K562 (cell line): ENCODE results near the gene AMPD1. TPM values are rescaled to one million over a fixed set of nuclear protein-coding genes. Genes with fewer than 3 reads are reported as not detected.
A peak's percentile ranks its signal among the peaks of the same experiment; 100 is the strongest.

Experiments
- ATAC-seq: fragments of 200-7000 bp; cut with Tn5 transposase; 3 replicates; pipeline ENCODE4 v1.9.1; 2020; ENCODE audit warnings: moderate library complexity
- BruUV-seq: library from RNA; stranded (reverse); fragments of 400-500 nt; replicated peaks from 2 replicates; lab custom pipeline; 2021; lab: Mats Ljungman, UMichigan
- CTCF ChIA-PET: fragments of 300-600 bp; formaldehyde crosslinking; extraction: SDS; loops from one replicate; lab custom pipeline; 2021; ENCODE audit warnings: low intra/inter-chr PET ratio; lab: Yijun Ruan, JAX
- POLR2A ChIA-PET: fragments of 300-600, 350-650 bp; sonication (Branson Sonifier 250); formaldehyde crosslinking; extraction: SDS; loops from one replicate; lab custom pipeline; 2021; ENCODE audit warnings: antibody characterized with exemption, inconsistent platforms; lab: Yijun Ruan, JAX
- DNase-seq, 4 experiments: peaks; one replicate each; pipeline versions ENCODE4 v3.0.0 to v3.0.0-alpha.2; 2011 to 2018; ENCODE audit warnings: low spot score in 3 of 4, mixed read lengths in 3 of 4; ENCODE audit errors: extremely low read depth in 1 of 4
- FAIRE-seq: peaks from 2 replicates; lab custom pipeline; 2011; peaks lifted over from hg19 to GRCh38; lab: Jason Lieb, UNC
- H2AFZ ChIP-seq: 2 replicates; pipeline ENCODE4 v1.6.0; 2011; ENCODE audit warnings: low read depth, low read length, control low read depth, inconsistent platforms
- H3K27ac ChIP-seq: fragments of 200-600 bp; 3 replicates; pipeline ENCODE4 v1.8.0; 2011; ENCODE audit warnings: low read depth, mild to moderate bottlenecking, control low read depth, inconsistent platforms, low read length, moderate library complexity, mixed read lengths; ENCODE audit errors: extremely low read depth
- H3K27me3 ChIP-seq, 2 experiments: fragments of 300-600 bp in 1 of 2; 2 replicates in 1 of 2; 3 replicates in 1 of 2; pipeline versions ENCODE4 v1.6.0 to v1.8.0; 2011; ENCODE audit warnings: inconsistent platforms in 2 of 2, low read length in 2 of 2, mild to moderate bottlenecking in 1 of 2, mixed read lengths in 1 of 2, moderate library complexity in 1 of 2; ENCODE audit not compliant: control insufficient read depth in 2 of 2, insufficient read depth in 2 of 2
- H3K36me3 ChIP-seq: fragments of 300-600 bp; 3 replicates; pipeline ENCODE4 v1.8.0; 2011; ENCODE audit warnings: mild to moderate bottlenecking, low read length, inconsistent platforms; ENCODE audit not compliant: control insufficient read depth, insufficient read depth
- H3K4me1 ChIP-seq, 2 experiments: fragments of 200-600 bp in 1 of 2; replicated peaks in 1 of 2; 2 replicates in 1 of 2; 3 replicates in 1 of 2; pipeline versions ENCODE4 v1.5.1 to v1.8.0; 2011; ENCODE audit warnings: inconsistent platforms in 2 of 2, low read length in 2 of 2, mild to moderate bottlenecking in 1 of 2, mixed read lengths in 1 of 2, moderate library complexity in 1 of 2; ENCODE audit not compliant: control insufficient read depth in 2 of 2, insufficient read depth in 2 of 2
- H3K4me2 ChIP-seq: 2 replicates; pipeline ENCODE4 v1.6.1; 2011; ENCODE audit warnings: low read length, control low read depth, inconsistent platforms, mixed read lengths; ENCODE audit not compliant: insufficient read depth
- H3K4me3 ChIP-seq: fragments of 200-600 bp; sonication (generic), shearing (Covaris generic); 2 replicates; pipeline ENCODE4 v1.5.1; 2016; ENCODE audit warnings: control low read depth, inconsistent platforms
- H3K79me2 ChIP-seq: fragments of 200-600 bp; 3 replicates; pipeline ENCODE4 v1.8.0; 2011; ENCODE audit warnings: low read length, inconsistent platforms; ENCODE audit not compliant: control insufficient read depth, insufficient read depth
- H3K9ac ChIP-seq, 2 experiments: 2 replicates each; pipeline versions ENCODE4 v1.6.0 to v1.6.1; 2011; ENCODE audit warnings: low read depth in 2 of 2, low read length in 2 of 2, control low read depth in 1 of 2, inconsistent platforms in 1 of 2, mild to moderate bottlenecking in 1 of 2, mixed read lengths in 1 of 2; ENCODE audit not compliant: insufficient read depth in 1 of 2
- H3K9me1 ChIP-seq: one replicate; pipeline ENCODE4 v1.6.0; 2011; ENCODE audit warnings: inconsistent platforms, mild to moderate bottlenecking, low read length, moderate library complexity; ENCODE audit not compliant: control insufficient read depth, insufficient read depth
- H3K9me3 ChIP-seq: replicated peaks from 2 replicates; pipeline ENCODE4 v1.5.1; 2011; ENCODE audit warnings: low read depth, low read length, inconsistent platforms; ENCODE audit not compliant: control insufficient read depth, insufficient read depth
- H4K20me1 ChIP-seq: replicated peaks from 2 replicates; pipeline ENCODE4 v1.6.1; 2011; ENCODE audit warnings: low read length, inconsistent platforms, mixed read lengths; ENCODE audit not compliant: control insufficient read depth, insufficient read depth
- EP400 ChIP-seq: fragments of 450-650 bp; IDR thresholded peaks from 2 replicates; pipeline ENCODE4 v1.6.1; 2017; ENCODE audit warnings: antibody characterized with exemption, mild to moderate bottlenecking, moderate library complexity
- WGBS: fragments of 100-300 bp; shearing (Covaris generic); methylation state at CpG from one replicate; pipeline ENCODE4 v1.1.6; 2016; ENCODE audit warnings: low coverage, mixed read lengths; ENCODE audit not compliant: insufficient coverage; ENCODE audit errors: missing lambda C conversion rate; 5-methylcytosine and 5-hydroxymethylcytosine counted together
- in situ Hi-C: fragments of 300-500 bp; cut with MboI; formaldehyde crosslinking; loops from 4 replicates; pipeline ENCODE4 v1.15.0; 2018; ENCODE audit warnings: inconsistent platforms, mixed read lengths
- intact Hi-C: fragments of 100-400 bp; cut with micrococcal nuclease; formaldehyde crosslinking; loops from 2 replicates; pipeline ENCODE4 v1.14.2; 2022
- polyA plus RNA-seq, 8 experiments: library from polyadenylated mRNA; depleted of rRNA in 4 of 8; stranded (reverse) in 5 of 8; unstranded in 3 of 8; fragments of >200 nt; fragmentation: Nextera tagmentation in 2 of 8; fragmentation: Illumina TruSeq in 1 of 8; extraction: Ambion mirVana in 2 of 8; extraction: Trizol in 1 of 8; gene quantifications; 2 replicates each; pipeline versions ENCODE4 v1.2.1 to v1.2.3, GENCODE V29; 2011 to 2014; ENCODE audit warnings: inconsistent platforms in 1 of 8, missing spikeins in 1 of 8
- total RNA-seq, 7 experiments: library from RNA; depleted of rRNA in 6 of 7; stranded (reverse); fragments of >200 nt in 6 of 7; fragmentation: Illumina TruSeq in 2 of 7; extraction: Trizol in 2 of 7; gene quantifications; 2 replicates each; pipeline versions ENCODE4 v1.2.1 to v1.2.3, GENCODE V29; 2011 to 2021; ENCODE audit warnings: low replicate concordance in 1 of 7
- TF ChIP-seq, protein P1 (sequence below), 3 experiments: fragments of 200-800 bp in 1 of 3; fragments of 250-450 bp in 1 of 3; fragments of 450-650 bp in 1 of 3; sonication (Bioruptor Pico) in 1 of 3; sonication (Bioruptor generic) in 1 of 3; formaldehyde crosslinking in 1 of 3; IDR thresholded peaks; 2 replicates each; pipeline versions ENCODE4 v1.6.1 to v1.8.0; 2016 to 2022; ENCODE audit warnings: mild to moderate bottlenecking in 2 of 3, missing genetic modification characterization in 2 of 3, missing compliant biosample characterization in 1 of 3, moderate library complexity in 1 of 3

The AMPD1 gene
- total and polyA plus RNA-seq, 9 of the 15 experiments (the other 6 are each of a cell fraction or from before 2014, with no cell fraction given), result 0.04 to 0.17 TPM; not detected in 7

DNA sequence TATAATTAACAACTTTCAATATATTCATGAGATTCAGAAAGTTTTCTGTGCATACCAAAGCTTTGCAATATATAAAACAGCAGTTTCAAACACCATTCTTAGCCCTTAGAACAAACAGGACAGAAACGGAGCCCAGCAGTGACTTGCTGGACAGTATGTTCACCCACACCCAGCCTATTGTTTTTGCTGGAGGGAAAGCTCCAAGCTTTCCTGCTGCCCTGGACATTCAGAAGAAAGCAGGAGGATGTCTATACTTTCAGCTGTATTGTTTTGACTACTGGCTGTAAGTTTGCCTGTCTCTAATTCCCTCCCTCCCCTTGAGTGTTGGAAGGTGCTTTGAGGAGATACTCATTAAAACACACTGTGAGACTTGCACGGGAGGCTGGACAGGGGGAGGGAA is 35.1 kb downstream of the AMPD1 start:
- in situ Hi-C loops (no loop called here), intact Hi-C loops (no loop called here)
- H3K36me3 ChIP-seq, result no peaks in the 10 kb centered on the region
- no peak overlapping the region for H2AFZ ChIP-seq
- DNase-seq, result no peak
- no peaks in the 10 kb centered on the region for H3K9me3 ChIP-seq
- peak; percentile 52 for FAIRE-seq
- no peak overlapping the region for H3K4me2 ChIP-seq
- no peak overlapping the region for H3K9ac ChIP-seq
- H3K27ac ChIP-seq, result no peak overlapping the region
- peak; percentile 40 for ATAC-seq
- ChIA-PET CTCF (no interaction called here), POLR2A (interaction anchor here (0.9 to 1.2 kb wide), 3 partner anchors 9 to 14 kb away, joined by 4 to 6 read pairs (median 4); no protein-coding TSS in a partner anchor)
- H3K79me2 ChIP-seq, result no peaks in the 10 kb centered on the region
- no peaks in the 10 kb centered on the region for H3K4me1 ChIP-seq
- TF ChIP-seq, protein P1, sequence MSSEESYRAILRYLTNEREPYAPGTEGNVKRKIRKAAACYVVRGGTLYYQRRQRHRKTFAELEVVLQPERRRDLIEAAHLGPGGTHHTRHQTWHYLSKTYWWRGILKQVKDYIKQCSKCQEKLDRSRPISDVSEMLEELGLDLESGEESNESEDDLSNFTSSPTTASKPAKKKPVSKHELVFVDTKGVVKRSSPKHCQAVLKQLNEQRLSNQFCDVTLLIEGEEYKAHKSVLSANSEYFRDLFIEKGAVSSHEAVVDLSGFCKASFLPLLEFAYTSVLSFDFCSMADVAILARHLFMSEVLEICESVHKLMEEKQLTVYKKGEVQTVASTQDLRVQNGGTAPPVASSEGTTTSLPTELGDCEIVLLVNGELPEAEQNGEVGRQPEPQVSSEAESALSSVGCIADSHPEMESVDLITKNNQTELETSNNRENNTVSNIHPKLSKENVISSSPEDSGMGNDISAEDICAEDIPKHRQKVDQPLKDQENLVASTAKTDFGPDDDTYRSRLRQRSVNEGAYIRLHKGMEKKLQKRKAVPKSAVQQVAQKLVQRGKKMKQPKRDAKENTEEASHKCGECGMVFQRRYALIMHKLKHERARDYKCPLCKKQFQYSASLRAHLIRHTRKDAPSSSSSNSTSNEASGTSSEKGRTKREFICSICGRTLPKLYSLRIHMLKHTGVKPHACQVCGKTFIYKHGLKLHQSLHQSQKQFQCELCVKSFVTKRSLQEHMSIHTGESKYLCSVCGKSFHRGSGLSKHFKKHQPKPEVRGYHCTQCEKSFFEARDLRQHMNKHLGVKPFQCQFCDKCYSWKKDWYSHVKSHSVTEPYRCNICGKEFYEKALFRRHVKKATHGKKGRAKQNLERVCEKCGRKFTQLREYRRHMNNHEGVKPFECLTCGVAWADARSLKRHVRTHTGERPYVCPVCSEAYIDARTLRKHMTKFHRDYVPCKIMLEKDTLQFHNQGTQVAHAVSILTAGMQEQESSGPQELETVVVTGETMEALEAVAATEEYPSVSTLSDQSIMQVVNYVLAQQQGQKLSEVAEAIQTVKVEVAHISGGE (CRISPR knock-in tag; IDR thresholded peaks at IDR 0.05), result peak in 1 of 3 experiments; percentile 26; a peak in 2 of 6 replicates
- TF ChIP-seq EP400, result no peak
- no TSS peak for BruUV-seq
- H3K4me3 ChIP-seq, result no peak overlapping the region
- 2% methylated on average over 2 of the region's 2 CpGs for WGBS
- H3K27me3 ChIP-seq, result peaks cover 10 to 15% of the 10 kb centered on the region in 2 experiments; a peak in 3 of 5 replicates
- H3K9me1 ChIP-seq, result no peaks in the 10 kb centered on the region
- no peaks in the 10 kb centered on the region for H4K20me1 ChIP-seq
